Measurements from ENCODE around the gene RCOR1. TPM values are rescaled to one million over a fixed set of nuclear protein-coding genes. Genes with fewer than 3 reads are reported as not detected.

The RCOR1 gene
- total RNA-seq, 1 experiment from 2014 or later: 13.9 TPM

DNA sequence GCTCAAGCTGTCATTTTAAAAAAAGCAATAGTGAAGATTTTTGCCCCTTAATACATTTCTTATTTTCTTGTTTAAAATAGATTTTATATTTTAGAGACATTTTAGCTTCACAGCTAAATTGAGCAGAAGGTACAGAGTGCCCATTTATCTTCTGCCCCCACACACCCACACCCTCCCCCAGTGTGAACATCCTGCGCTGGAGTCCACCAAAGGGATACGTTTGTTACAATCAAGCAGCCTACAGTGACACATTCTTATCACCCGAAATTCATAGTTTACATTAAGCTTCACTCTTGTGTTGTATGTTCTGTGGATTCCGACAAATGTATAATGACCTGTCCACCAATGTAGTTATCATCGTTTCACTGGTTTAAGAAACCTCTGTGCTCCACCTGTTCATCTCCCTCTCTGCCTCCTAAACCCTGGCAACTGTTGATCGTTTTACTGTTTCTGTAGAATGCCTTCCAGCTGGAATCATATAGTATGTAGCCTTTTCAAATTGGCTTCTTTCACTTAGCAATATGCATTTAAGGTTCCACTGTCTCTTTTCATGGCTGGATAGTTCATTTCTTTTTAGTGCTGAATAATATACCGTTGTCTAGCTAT is 93.8 kb downstream of the RCOR1 start:
- Histone ChIP-seq H3K36me3 (replicated peaks; ENCODE audit: control insufficient read depth, insufficient read depth, low read length) (no peaks in the 10 kb centered on the region; the same call in 1 of the 2 replicates), H3K4me3 (ENCODE audit: insufficient read depth, low read depth, low read length) (no peak overlapping the region), H3K27me3 (ENCODE audit: control insufficient read depth, insufficient read depth, low read length) (no peaks in the 10 kb centered on the region)
- DNase-seq: no peak

GRCh38 chr14:102688290-102688689 is 95.8 kb downstream of the RCOR1 start:
- Histone ChIP-seq H3K36me3 (replicated peaks; ENCODE audit: control insufficient read depth, insufficient read depth, low read length) (no peaks in the 10 kb centered on the region), H3K4me3 (ENCODE audit: insufficient read depth, low read depth, low read length) (no peak overlapping the region), H3K27me3 (ENCODE audit: control insufficient read depth, insufficient read depth, low read length) (no peaks in the 10 kb centered on the region)
- DNase-seq: no peak

DNA sequence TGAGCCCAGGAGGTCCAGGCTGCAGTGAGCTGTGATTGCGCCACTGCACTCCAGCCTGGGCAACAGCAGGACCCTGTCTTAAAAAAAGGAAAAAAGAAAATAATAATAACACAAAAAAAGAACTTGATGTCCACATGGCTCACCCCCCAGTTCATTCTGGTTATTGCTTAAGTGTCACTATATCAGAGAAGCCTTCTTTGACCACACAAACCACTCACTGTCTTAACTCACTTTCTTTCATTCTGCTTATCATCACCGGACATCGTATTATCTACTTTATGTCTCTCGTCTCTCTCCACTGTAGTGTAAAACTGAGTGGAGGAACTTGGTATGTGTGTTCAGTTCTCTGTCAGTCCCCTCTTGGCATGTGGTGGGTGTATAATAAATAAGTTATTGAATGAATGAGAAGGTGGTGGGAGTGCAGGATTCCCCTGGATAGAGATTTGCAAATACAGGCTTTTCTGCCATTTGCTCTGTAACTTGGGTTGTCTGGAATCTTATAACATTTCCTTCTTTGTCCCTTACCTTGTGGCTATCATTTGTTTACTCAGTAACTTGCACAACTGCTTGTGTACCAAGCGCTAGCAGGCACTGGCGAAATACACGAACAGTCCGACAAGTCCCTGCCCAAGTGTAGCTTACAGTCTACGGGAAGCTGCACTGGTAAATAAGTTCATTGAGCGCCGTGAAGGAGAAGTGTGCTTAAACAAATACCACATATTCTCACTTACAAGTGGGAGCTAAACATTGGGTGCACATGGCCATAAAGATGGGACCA is 98.2 kb downstream of the RCOR1 start:
- no peaks in the 10 kb centered on the region for H3K36me3 ChIP-seq (replicated peaks; ENCODE audit: control insufficient read depth, insufficient read depth, low read length)
- H3K4me3 ChIP-seq (ENCODE audit: insufficient read depth, low read depth, low read length): no peak overlapping the region
- H3K27me3 ChIP-seq (ENCODE audit: control insufficient read depth, insufficient read depth, low read length): no peaks in the 10 kb centered on the region
- DNase-seq: no peak

- H3K4me3 ChIP-seq (ENCODE audit: insufficient read depth, low read depth, low read length): no peak overlapping the region
- H3K27me3 ChIP-seq (ENCODE audit: control insufficient read depth, insufficient read depth, low read length): no peaks in the 10 kb centered on the region
- H3K36me3 ChIP-seq (replicated peaks; ENCODE audit: control insufficient read depth, insufficient read depth, low read length): no peaks in the 10 kb centered on the region
- no peak for DNase-seq
These were observed 99.3 kb downstream of the RCOR1 start for GRCh38 chr14:102691763-102692162.

GRCh38 chr14:102692334-102692733 is 99.9 kb downstream of the RCOR1 start:
- H3K36me3 ChIP-seq (replicated peaks; ENCODE audit: control insufficient read depth, insufficient read depth, low read length): no peaks in the 10 kb centered on the region
- no peaks in the 10 kb centered on the region for H3K27me3 ChIP-seq (ENCODE audit: control insufficient read depth, insufficient read depth, low read length)
- no peak for DNase-seq
- H3K4me3 ChIP-seq (ENCODE audit: insufficient read depth, low read depth, low read length): no peak overlapping the region

- Histone ChIP-seq H3K27me3 (ENCODE audit: control insufficient read depth, insufficient read depth, low read length) (no peaks in the 10 kb centered on the region), H3K4me3 (ENCODE audit: insufficient read depth, low read depth, low read length) (no peak overlapping the region), H3K36me3 (replicated peaks; ENCODE audit: control insufficient read depth, insufficient read depth, low read length) (no peaks in the 10 kb centered on the region)
- DNase-seq: peak; percentile 50
These were observed 100.7 kb downstream of the RCOR1 start for GRCh38 chr14:102693006-102693755.

DNA sequence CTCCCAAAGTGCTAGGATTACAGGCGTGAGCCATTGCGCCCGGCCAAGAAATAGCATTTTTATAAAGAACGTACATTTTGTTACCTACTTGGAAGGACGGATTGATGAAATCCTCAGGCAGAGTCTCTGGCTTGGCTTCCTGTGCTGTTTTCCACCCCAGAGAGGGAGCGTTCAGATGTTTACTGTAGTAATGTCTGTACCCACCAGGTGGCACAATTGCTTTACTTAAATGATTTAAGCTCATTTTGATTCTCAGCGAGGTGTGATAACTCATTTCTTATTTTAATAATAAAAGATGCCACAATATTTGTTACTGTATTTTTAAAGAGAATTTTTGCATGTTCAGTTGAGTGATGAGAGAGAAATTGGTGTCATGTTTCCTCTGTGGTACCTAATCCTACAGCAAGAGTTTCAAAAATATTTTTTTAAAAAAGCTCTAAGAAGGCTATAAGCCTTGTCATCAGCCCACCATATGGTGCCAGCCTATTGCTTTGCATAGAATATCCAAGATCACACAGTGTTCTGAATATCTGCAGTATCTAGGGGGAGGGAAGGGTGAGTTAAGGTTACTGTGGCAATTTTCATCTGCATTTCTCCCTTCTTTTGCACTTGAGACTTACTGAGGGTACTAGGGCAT is 102.2 kb downstream of the RCOR1 start:
- no peak overlapping the region for H3K4me3 ChIP-seq (ENCODE audit: insufficient read depth, low read depth, low read length)
- DNase-seq: peak; percentile 68
- no peaks in the 10 kb centered on the region for H3K27me3 ChIP-seq (ENCODE audit: control insufficient read depth, insufficient read depth, low read length)
- no peaks in the 10 kb centered on the region for H3K36me3 ChIP-seq (replicated peaks; ENCODE audit: control insufficient read depth, insufficient read depth, low read length)

GRCh38 chr14:102695167-102695555 is 102.7 kb downstream of the RCOR1 start:
- H3K4me3 ChIP-seq (ENCODE audit: insufficient read depth, low read depth, low read length): no peak overlapping the region
- H3K27me3 ChIP-seq (ENCODE audit: control insufficient read depth, insufficient read depth, low read length): no peaks in the 10 kb centered on the region
- H3K36me3 ChIP-seq (replicated peaks; ENCODE audit: control insufficient read depth, insufficient read depth, low read length): no peaks in the 10 kb centered on the region
- DNase-seq: no peak

GRCh38 chr14:102696332-102696731 is 103.9 kb downstream of the RCOR1 start:
- DNase-seq: no peak
- no peaks in the 10 kb centered on the region for H3K36me3 ChIP-seq (replicated peaks; ENCODE audit: control insufficient read depth, insufficient read depth, low read length)
- no peaks in the 10 kb centered on the region for H3K27me3 ChIP-seq (ENCODE audit: control insufficient read depth, insufficient read depth, low read length)
- no peak overlapping the region for H3K4me3 ChIP-seq (ENCODE audit: insufficient read depth, low read depth, low read length)

DNA sequence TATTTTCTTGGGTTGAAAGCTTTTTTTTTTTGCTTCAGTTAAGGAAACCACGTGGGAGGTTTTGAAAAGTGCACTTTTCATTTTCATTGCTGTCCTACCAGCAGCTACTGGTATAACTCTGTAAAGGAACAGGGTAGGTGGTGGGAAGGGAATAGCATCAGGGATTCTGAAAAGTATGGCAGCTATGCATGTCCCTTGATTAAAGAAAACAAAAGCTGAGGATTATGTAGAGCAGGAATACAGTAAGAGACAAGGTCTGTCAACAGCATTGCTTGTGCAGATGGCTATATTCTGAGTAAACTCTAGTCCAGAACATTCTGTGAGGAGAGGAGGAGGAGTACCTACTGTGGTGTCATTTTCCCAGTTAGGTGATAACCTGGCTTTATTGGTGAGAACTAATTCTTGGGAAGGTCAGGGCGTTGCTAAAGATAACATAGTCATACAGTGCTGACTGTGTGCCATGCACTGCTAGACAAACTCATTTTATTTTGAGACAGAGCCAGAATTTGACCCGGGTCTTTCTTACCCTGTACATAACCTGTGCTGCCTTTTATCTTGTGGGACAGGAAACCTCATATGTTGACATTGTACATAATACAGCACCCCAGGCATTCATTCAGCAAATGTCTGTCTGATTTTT is 104.5 kb downstream of the RCOR1 start:
- no peak overlapping the region for H3K4me3 ChIP-seq (ENCODE audit: insufficient read depth, low read depth, low read length)
- H3K36me3 ChIP-seq (replicated peaks; ENCODE audit: control insufficient read depth, insufficient read depth, low read length): no peaks in the 10 kb centered on the region
- no peaks in the 10 kb centered on the region for H3K27me3 ChIP-seq (ENCODE audit: control insufficient read depth, insufficient read depth, low read length)
- DNase-seq: no peak

- Histone ChIP-seq H3K4me3 (ENCODE audit: insufficient read depth, low read depth, low read length) (no peak overlapping the region), H3K36me3 (replicated peaks; ENCODE audit: control insufficient read depth, insufficient read depth, low read length) (no peaks in the 10 kb centered on the region), H3K27me3 (ENCODE audit: control insufficient read depth, insufficient read depth, low read length) (no peaks in the 10 kb centered on the region)
- no peak for DNase-seq
These were observed 105.1 kb downstream of the RCOR1 start for GRCh38 chr14:102697501-102697900.

DNA sequence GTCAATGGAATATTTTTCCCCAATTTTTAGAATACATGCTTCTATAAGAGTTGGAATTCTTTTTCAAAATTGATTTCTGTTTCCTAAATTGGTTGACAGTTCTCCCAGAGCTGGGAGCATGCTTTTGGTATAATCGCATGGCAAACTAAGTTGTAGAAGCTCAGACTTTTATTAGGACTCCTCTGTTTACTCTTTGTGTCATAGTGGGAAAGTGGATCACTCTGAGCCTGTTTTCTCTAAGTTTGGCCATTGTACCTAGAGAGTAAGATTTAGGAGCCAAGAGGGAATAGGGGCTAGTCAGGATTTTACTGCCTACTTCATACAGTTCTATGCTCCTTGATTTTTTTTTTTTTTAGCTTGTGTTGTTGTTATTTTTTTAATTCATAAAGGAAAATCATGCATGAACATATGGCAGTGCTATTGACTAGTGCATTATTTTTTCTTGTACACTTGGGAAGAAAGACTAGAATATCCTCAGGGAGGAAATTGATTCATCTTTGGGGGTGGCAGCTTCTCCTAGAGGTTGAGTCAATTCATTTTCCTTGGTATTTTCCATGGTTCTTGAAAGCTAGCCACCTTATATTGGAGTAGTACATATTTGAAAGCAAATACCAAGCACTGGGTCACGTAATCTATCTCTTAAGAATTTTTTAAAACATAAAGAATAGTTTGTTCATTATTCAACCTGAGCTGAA is 107.1 kb downstream of the RCOR1 start:
- H3K27me3 ChIP-seq (ENCODE audit: control insufficient read depth, insufficient read depth, low read length): no peaks in the 10 kb centered on the region
- H3K4me3 ChIP-seq (ENCODE audit: insufficient read depth, low read depth, low read length): no peak overlapping the region
- no peak for DNase-seq
- H3K36me3 ChIP-seq (replicated peaks; ENCODE audit: control insufficient read depth, insufficient read depth, low read length): peaks cover 2% of the 10 kb centered on the region; the same call in 1 of the 2 replicates

GRCh38 chr14:102708494-102708893 is 116.0 kb downstream of the RCOR1 start:
- peaks cover 10% of the 10 kb centered on the region for H3K36me3 ChIP-seq (replicated peaks; ENCODE audit: control insufficient read depth, insufficient read depth, low read length)
- H3K27me3 ChIP-seq (ENCODE audit: control insufficient read depth, insufficient read depth, low read length): no peaks in the 10 kb centered on the region
- no peak for DNase-seq
- no peak overlapping the region for H3K4me3 ChIP-seq (ENCODE audit: insufficient read depth, low read depth, low read length)

- no peak for DNase-seq
- H3K27me3 ChIP-seq (ENCODE audit: control insufficient read depth, insufficient read depth, low read length): no peaks in the 10 kb centered on the region
- no peak overlapping the region for H3K4me3 ChIP-seq (ENCODE audit: insufficient read depth, low read depth, low read length)
- peaks cover 5% of the 10 kb centered on the region; the same call in 1 of the 2 replicates for H3K36me3 ChIP-seq (replicated peaks; ENCODE audit: control insufficient read depth, insufficient read depth, low read length)
These were observed 118.8 kb downstream of the RCOR1 start for GRCh38 chr14:102711207-102711606.
